Esophagus squamous epithelium (tissue), 5 donors: ENCODE results near the gene FAM53B. TPM values are rescaled to one million over a fixed set of nuclear protein-coding genes. Genes with fewer than 3 reads are reported as not detected.

ENCODE experiments used
- DNase-seq: peaks from one replicate; lab custom pipeline; 2025; lab: John Stamatoyannopoulos, UW
- H3K27ac ChIP-seq, 4 donors: fragments of 200-600 bp; sonication (generic); one replicate each; pipeline ENCODE4 v1.5.1; 2016 to 2019; ENCODE audit warnings: mild to moderate bottlenecking in 1 of 4
- H3K27me3 ChIP-seq, 4 donors: fragments of 200-600 bp; sonication (generic); 1 replicate in 3 of 4; 2 replicates in 1 of 4; pipeline versions ENCODE4 v1.5.1 to v1.6.0; 2017 to 2021; ENCODE audit warnings: antibody characterized with exemption in 1 of 4
- H3K36me3 ChIP-seq, 3 donors: fragments of 200-600 bp; sonication (generic); one replicate each; pipeline ENCODE4 v1.5.1; 2016 to 2019
- H3K4me1 ChIP-seq, 3 donors: fragments of 200-600 bp; sonication (generic); one replicate each; pipeline ENCODE4 v1.5.1; 2017 to 2019
- H3K4me3 ChIP-seq, 4 donors: fragments of 200-600 bp; sonication (generic); 1 replicate in 3 of 4; 2 replicates in 1 of 4; pipeline ENCODE4 v1.5.1; 2016 to 2019; ENCODE audit warnings: mild to moderate bottlenecking in 2 of 4, moderate library complexity in 1 of 4
- H3K9me3 ChIP-seq, 3 donors: fragments of 200-600 bp; sonication (generic); one replicate each; pipeline ENCODE4 v1.5.1; 2016 to 2019
- CTCF ChIP-seq, 6 experiments: fragments of 450-650 bp in 4 of 6; fragments of 200-600 bp in 2 of 6; sonication (generic) in 2 of 6; IDR thresholded peaks; one replicate each; pipeline ENCODE4 v1.5.1; 2016 to 2019; ENCODE audit warnings: antibody characterized with exemption in 6 of 6, mild to moderate bottlenecking in 4 of 6, moderate library complexity in 4 of 6
- POLR2A ChIP-seq, 4 donors: fragments of 450-650 bp; IDR thresholded peaks; one replicate each; pipeline ENCODE4 v1.6.1; 2017; ENCODE audit warnings: antibody characterized with exemption in 4 of 4, mild to moderate bottlenecking in 4 of 4, moderate library complexity in 3 of 4
- WGBS, 2 donors: methylation state at CpG; one replicate each; pipeline ENCODE4 v1.1.5; 2018; 5-methylcytosine and 5-hydroxymethylcytosine counted together
- intact Hi-C: fragments of 100-400 bp; cut with DNase I; formaldehyde crosslinking; loops from one replicate; pipeline ENCODE4 v1.15.0; 2022
- total RNA-seq, 4 donors: library from RNA; depleted of rRNA; stranded (reverse); fragments of >200 nt; gene quantifications; one replicate each; pipeline ENCODE4 v1.1.0, GENCODE V29; 2016
- donor health status: DM: yes; HTN: yes; CAD: no.

The FAM53B gene
- total RNA-seq, 4 donors from 2014 or later: 27.4 to 54.2 (median 31.5) TPM

DNA sequence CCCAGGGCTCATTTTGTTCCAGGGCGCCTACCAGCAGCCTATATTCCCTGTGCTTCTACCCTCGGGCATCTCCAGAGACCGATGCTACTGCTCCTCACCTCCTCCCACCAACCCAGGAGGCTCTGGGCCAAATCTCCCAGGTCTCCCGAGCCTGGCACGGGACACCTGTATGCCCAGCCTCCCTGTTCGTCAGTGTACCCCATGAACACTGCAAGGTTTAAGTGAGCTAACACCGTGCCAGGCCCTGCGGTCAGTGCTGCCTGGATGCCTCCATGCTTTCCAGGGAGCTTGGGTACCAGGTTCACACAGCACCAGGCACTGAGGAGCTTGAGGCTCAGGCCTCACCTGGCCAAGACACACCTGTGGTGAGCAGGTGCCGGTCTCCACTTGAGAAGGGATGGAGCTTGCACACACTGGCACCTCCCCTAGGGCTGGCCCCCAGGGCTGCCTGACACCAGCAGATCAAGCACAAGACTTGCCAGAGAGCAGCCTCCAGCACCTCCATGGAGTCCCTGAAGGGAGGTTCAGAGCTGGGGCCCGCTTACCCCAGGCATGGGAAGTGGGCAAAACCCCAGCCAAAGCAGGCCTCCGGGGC is 80.3 kb downstream of the FAM53B start:
- TF ChIP-seq POLR2A (IDR thresholded peaks at IDR 0.05): no peak
- TF ChIP-seq CTCF (IDR thresholded peaks at IDR 0.05): no peak
- Histone ChIP-seq H3K4me3 (no peak overlapping the region), H3K9me3 (no peaks in the 10 kb centered on the region), H3K27me3 (no peaks in the 10 kb centered on the region), H3K36me3 (peaks cover 0 to 72% (median 5%) of the 10 kb centered on the region in 3 donors), H3K27ac (no peak overlapping the region), H3K4me1 (peaks cover 5 to 77% (median 24%) of the 10 kb centered on the region in 3 donors)
- DNase-seq: no peak
- 69 to 93% methylated on average over 6 of the region's 11 CpGs for WGBS, 2 donors
- intact Hi-C loops: no loop called here

DNA sequence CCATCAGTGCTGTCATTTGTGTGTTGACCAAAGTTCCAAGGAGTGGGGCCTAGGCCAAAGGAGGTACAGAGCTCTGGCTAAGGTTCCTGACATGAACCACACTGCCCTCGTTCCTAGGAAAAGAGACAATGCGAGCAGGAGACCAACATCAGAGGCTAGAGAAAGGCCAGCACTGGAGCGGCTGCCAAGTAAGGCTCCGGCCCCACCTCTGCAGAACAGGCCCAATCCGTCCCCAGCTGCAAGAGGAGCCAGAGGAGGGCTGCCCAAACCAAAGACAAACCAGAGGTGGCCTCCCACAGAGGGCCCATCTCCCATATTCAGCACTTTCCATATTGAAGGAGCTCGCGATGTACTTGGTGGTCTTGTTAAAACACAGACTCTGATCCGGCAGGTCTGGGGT is 81.0 kb downstream of the FAM53B start:
- no peak overlapping the region for H3K27ac ChIP-seq
- H3K36me3 ChIP-seq: peaks cover 0 to 68% (median 5%) of the 10 kb centered on the region in 3 donors
- intact Hi-C loops: no loop called here
- WGBS, 2 donors: 85 to 91% methylated on average over 7 to 8 of the region's 8 CpGs
- peaks cover 0 to 77% (median 18%) of the 10 kb centered on the region in 3 donors for H3K4me1 ChIP-seq
- no peak overlapping the region for H3K4me3 ChIP-seq
- no peaks in the 10 kb centered on the region for H3K9me3 ChIP-seq
- TF ChIP-seq CTCF (IDR thresholded peaks at IDR 0.05) (no peak), POLR2A (IDR thresholded peaks at IDR 0.05) (no peak)
- H3K27me3 ChIP-seq: no peaks in the 10 kb centered on the region
- no peak for DNase-seq

- 88 to 90% methylated on average over 5 of the region's 9 CpGs for WGBS, 2 donors
- DNase-seq: no peak
- intact Hi-C loops: no loop called here
- no peak overlapping the region for H3K4me3 ChIP-seq
- no peaks in the 10 kb centered on the region for H3K9me3 ChIP-seq
- H3K4me1 ChIP-seq: peaks cover 0 to 74% (median 13%) of the 10 kb centered on the region in 3 donors
- H3K36me3 ChIP-seq: peaks cover 0 to 58% (median 5%) of the 10 kb centered on the region in 3 donors
- no peak overlapping the region for H3K27ac ChIP-seq
- TF ChIP-seq CTCF (IDR thresholded peaks at IDR 0.05): no peak
- TF ChIP-seq POLR2A (IDR thresholded peaks at IDR 0.05): no peak
- no peaks in the 10 kb centered on the region for H3K27me3 ChIP-seq
These were observed 82.5 kb downstream of the FAM53B start for GRCh38 chr10:124661660-124662180.

DNA sequence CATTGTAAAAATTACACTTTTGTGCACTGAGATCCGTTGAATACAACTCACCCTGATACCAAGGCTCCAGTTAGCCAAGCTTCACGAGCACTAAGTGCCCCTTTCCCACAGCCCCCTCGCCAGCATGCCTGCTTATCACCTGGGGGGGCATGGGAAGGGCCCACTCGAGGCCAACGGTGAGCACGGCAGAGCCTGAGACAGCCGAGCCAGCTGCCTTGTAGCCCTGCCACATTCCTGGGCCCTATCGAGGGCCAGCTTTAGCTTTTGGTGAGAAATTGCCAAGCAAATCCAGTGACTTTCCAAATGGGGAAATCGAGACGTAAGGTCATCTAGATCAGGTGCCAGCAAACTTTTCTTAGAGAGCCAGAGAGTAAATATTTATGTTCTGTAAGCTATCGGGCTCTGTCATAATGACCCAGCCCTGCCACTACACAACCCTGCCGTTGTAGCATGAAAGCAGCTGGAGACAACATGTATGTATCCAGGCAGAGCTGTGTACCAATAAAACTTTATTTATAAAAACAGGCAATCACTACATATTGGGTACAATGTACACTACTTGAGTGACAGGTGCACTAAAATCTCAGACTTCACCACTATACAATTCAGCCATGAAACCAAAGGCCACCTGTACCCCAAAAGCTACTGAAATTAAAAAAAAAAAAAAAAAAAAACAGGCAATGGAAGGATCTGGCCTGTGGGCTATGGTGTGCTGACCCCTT is 83.6 kb downstream of the FAM53B start:
- no peak for TF ChIP-seq POLR2A (IDR thresholded peaks at IDR 0.05)
- Histone ChIP-seq H3K27ac (no peak overlapping the region), H3K4me3 (no peak overlapping the region), H3K9me3 (no peaks in the 10 kb centered on the region), H3K36me3 (peaks cover 0 to 57% (median 0%) of the 10 kb centered on the region in 3 donors), H3K4me1 (peaks cover 0 to 76% (median 8%) of the 10 kb centered on the region in 3 donors), H3K27me3 (no peaks in the 10 kb centered on the region)
- no peak for DNase-seq
- intact Hi-C loops: no loop called here
- WGBS, 2 donors: 61 to 69% methylated on average over 5 to 7 of the region's 12 CpGs

- intact Hi-C loops: loop anchor here (10.0 kb wide), 1 partner anchor 75 kb away; no protein-coding TSS in a partner anchor
- H3K4me1 ChIP-seq: peaks cover 6 to 78% (median 20%) of the 10 kb centered on the region in 3 donors
- DNase-seq: no peak
- H3K27me3 ChIP-seq: no peaks in the 10 kb centered on the region
- H3K4me3 ChIP-seq: no peak overlapping the region
- TF ChIP-seq CTCF (IDR thresholded peaks at IDR 0.05): no peak
- TF ChIP-seq POLR2A (IDR thresholded peaks at IDR 0.05): no peak
- peaks cover 0 to 50% (median 0%) of the 10 kb centered on the region in 3 donors for H3K36me3 ChIP-seq
- H3K27ac ChIP-seq: peak overlapping the region in 3 of 4 donors; percentile 4 to 55 (median 37)
- H3K9me3 ChIP-seq: no peaks in the 10 kb centered on the region
- WGBS, 2 donors: 33 to 48% methylated on average over 2 of the region's 2 CpGs
These were observed 84.8 kb downstream of the FAM53B start for GRCh38 chr10:124659380-124659779.
